CD4-positive, alpha-beta T cell treated with Interleukin-21 for 1 hour (primary cell): ENCODE measurements around the gene PRICKLE2.
"Not testable (repeated sequence)": the region's sequence is repeated elsewhere in the genome, so short reads cannot be mapped to it uniquely, and the experiment has no call there.

Experiments used
- DNase-seq: peaks from one replicate; pipeline ENCODE4 v3.0.0-alpha.2; 2020

Gene PRICKLE2

GRCh38 chr3:64093825-64094712, 131.2 kb downstream of the PRICKLE2 start:
- DNase-seq, result no peak

- DNase-seq, result no peak
Measured at GRCh38 chr3:64093211-64093610, 132.1 kb downstream of the PRICKLE2 start.

- DNase-seq, result no peak
Measured at GRCh38 chr3:64091501-64091900, 133.8 kb downstream of the PRICKLE2 start.

GRCh38 chr3:64089386-64089785, 135.9 kb downstream of the PRICKLE2 start:
- DNase-seq, result not testable (repeated sequence)

- DNase-seq, result no peak
Measured at GRCh38 chr3:64088408-64089205, 136.7 kb downstream of the PRICKLE2 start.

- DNase-seq, result no peak
Measured at GRCh38 chr3:64086479-64087252, 138.6 kb downstream of the PRICKLE2 start.

GRCh38 chr3:64084640-64085039, 140.6 kb downstream of the PRICKLE2 start:
- no peak for DNase-seq

- no peak for DNase-seq
Measured at GRCh38 chr3:64083575-64083974, 141.7 kb downstream of the PRICKLE2 start.

GRCh38 chr3:64082961-64083541, 142.2 kb downstream of the PRICKLE2 start:
- DNase-seq, result no peak

GRCh38 chr3:64082411-64082810, 142.9 kb downstream of the PRICKLE2 start:
- no peak for DNase-seq

- no peak for DNase-seq
Measured at GRCh38 chr3:64081235-64081630, 144.0 kb downstream of the PRICKLE2 start.

- no peak for DNase-seq
Measured at GRCh38 chr3:64080616-64081234, 144.5 kb downstream of the PRICKLE2 start.

GRCh38 chr3:64079369-64080150, 145.7 kb downstream of the PRICKLE2 start:
- no peak for DNase-seq

- DNase-seq, result no peak
Measured at GRCh38 chr3:64078966-64079365, 146.3 kb downstream of the PRICKLE2 start.

GRCh38 chr3:64074895-64075679, 150.2 kb downstream of the PRICKLE2 start:
- DNase-seq, result no peak

- no peak for DNase-seq
Measured at GRCh38 chr3:64074060-64074459, 151.2 kb downstream of the PRICKLE2 start.

- DNase-seq, result no peak
Measured at GRCh38 chr3:64073158-64073761, 152.0 kb downstream of the PRICKLE2 start.

- DNase-seq, result no peak
Measured at GRCh38 chr3:64072126-64072525, 153.1 kb downstream of the PRICKLE2 start.

- DNase-seq, result no peak
Measured at GRCh38 chr3:64070704-64071103, 154.6 kb downstream of the PRICKLE2 start.
